ENCODE results near the gene RARS1.

Gene RARS1

DNA sequence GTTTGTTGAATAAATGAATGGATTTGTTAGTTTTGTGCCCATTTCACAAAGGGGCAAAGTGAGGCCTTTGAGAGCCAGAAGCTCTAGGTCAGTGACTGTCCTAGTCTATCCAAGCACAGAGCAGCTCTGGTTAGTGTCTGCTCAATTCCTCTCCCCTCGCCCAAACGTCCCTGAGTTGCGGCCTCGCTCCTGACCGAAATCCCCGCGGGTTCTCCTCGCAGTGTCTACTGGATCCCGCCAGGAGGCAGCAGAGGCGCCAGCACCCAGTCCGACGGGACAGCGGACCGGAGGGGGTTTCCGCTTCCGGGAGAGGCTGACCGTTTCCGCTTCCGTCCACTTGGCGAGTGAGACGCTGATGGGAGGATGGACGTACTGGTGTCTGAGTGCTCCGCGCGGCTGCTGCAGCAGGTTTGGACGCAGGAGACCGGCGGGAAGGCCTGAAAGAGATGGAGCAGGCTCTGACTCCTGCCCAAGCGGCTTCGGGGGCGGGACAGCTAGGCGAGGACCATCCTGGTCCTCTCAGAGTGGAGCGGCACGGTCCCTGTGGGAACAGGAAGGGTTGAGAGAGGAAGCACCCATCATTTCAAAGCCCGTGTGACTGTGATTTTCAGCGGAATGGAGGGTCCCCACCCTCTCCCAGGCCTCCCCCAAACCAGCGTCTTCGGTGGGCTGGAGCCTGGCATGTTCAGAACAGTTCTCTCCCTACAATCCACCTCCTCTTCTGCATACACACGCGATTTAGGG lies at the start of gene RARS1:
TSS of gene RARS1 (plus strand) at position 336 of the 744 bp plus-strand sequence. CDS start at position 364, 28 bp downstream.
- Mint-ChIP-seq H3K27me3 (peaks cover 5% of the 10 kb centered on the region), H3K9me3 (no peaks in the 10 kb centered on the region), H3K4me3 (peak within 1 kb of the TSS; percentile 100), H3K27ac (peak within 1 kb of the TSS; percentile 96), H3K4me1 (peaks cover 33% of the 10 kb centered on the region), H3K36me3 (ENCODE audit: low read depth) (peaks cover 25% of the 10 kb centered on the region)
- peak; percentile 97 for ATAC-seq
- peak; percentile 91 for DNase-seq

DNA sequence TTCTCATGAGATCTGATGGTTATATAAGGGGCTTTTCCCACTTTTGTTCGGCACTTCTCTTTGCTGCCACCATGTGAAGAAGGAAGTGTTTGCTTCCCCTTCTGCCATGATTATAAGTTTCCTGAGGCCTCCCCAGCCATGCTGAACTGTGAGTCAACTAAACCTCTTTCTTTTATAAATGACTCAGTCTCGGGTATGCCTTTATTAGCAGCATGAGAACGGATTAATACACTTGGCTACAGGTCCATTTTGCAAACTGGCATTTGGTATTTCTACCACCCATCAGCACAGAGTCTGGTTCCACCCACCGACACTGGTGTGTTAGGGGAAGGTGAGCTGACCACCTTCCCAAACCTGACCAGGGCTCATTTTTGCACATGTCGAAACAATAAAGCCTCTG lies 47.9 kb upstream of the RARS1 start:
- no peaks in the 10 kb centered on the region for H3K36me3 Mint-ChIP-seq (ENCODE audit: low read depth)
- DNase-seq: no peak

DNA sequence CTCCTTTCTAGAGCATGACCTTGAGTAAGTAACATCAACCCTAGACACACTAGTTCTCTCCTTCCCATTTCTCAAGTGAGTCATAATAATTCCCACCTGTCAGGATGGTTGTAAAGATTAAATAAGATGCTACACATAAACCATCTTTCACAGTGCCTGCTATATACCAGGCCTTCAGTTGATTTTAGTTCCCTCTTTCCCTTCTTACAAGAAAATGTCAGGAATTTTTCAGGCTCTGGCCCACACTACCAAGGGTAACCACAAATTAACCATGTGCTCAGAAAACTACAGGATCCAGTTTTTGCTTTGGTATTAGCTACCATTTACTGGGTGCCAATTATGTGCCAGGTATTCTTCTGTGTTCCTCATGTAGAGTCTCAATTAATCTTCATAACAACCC lies 42.7 kb upstream of the RARS1 start:
- no peaks in the 10 kb centered on the region for H3K9me3 Mint-ChIP-seq
- no peak overlapping the region for H3K27ac Mint-ChIP-seq
- peaks cover 8% of the 10 kb centered on the region for H3K27me3 Mint-ChIP-seq
- no peaks in the 10 kb centered on the region for H3K4me1 Mint-ChIP-seq
- ATAC-seq (no peak), DNase-seq (no peak)
- no peaks in the 10 kb centered on the region for H3K36me3 Mint-ChIP-seq (ENCODE audit: low read depth)
- H3K4me3 Mint-ChIP-seq: no peak overlapping the region

More for the DNA sequence above, 47.9 kb upstream of the RARS1 start:
- Mint-ChIP-seq H3K27ac (no peak overlapping the region), H3K9me3 (no peaks in the 10 kb centered on the region), H3K4me3 (no peak overlapping the region), H3K27me3 (peaks cover 15% of the 10 kb centered on the region), H3K4me1 (peaks cover 3% of the 10 kb centered on the region)
- ATAC-seq: no peak

DNA sequence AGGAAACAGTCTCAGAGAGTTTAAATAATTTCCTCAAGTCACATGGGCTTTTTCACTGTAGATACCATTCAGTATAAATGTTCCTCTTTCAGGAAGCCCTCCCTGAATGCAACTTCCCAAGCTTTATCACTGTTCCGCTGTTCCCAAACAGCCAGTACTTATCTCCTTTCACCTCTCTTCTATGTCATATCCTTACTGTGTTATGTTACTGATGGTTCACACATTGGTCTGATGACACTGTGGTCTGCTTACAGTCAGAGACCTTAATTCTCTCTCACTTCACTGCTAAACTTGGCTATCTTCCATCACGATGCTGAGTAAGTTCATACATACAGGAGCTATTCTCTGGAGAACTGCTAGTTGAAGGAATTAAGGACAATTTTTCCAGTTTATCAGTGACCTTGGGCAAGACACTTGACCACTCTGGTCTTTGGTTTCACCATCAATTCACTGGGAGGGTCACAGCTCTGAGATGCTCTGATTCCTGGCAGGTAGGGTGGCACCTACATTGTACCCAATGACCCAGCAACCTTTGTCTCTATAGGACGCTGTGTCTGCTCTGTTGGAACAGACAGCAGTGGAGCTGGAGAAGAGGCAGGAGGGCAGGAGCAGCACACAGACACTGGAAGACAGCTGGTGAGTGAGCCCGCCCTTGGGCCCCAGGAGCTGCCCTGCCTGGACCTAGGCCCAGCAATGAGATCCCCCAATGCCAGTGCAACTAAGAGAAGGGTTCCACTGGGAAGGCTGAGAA lies 42.1 kb upstream of the RARS1 start:
- H3K27me3 Mint-ChIP-seq: peaks cover 8% of the 10 kb centered on the region
- no peaks in the 10 kb centered on the region for H3K4me1 Mint-ChIP-seq
- ATAC-seq: no peak
- no peak overlapping the region for H3K4me3 Mint-ChIP-seq
- no peak overlapping the region for H3K27ac Mint-ChIP-seq
- no peaks in the 10 kb centered on the region for H3K36me3 Mint-ChIP-seq (ENCODE audit: low read depth)
- DNase-seq: no peak
- H3K9me3 Mint-ChIP-seq: no peaks in the 10 kb centered on the region

DNA sequence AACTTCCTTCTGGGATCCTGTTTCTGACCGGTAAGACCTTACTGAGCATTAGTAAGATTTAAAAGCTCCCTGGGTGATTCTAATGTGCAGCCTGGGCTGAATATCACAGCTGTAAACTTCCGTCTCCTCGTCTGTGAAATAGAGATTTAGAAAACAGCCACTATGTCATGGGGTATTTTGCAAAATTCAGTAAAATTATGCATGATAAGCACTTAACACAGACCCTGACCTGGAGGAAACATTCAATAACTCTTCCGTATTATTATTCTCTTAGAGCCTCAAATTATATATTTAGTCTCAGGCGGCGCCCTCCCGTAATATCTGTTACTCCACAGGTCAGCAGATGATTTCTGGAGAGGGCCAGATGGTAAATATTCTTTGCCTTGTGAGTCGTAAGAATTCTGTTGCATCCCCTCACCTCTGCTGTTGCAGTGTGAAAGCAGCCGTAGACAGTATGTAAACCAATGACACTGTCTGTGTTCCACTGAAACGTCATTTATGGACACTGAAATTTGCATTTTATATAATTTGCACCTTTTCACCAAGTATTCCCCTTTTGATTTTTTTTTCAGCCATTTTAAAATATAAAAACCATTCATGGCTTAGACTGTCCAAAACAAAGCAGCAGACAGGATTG lies 39.2 kb upstream of the RARS1 start:
- Mint-ChIP-seq H3K36me3 (ENCODE audit: low read depth) (no peaks in the 10 kb centered on the region), H3K4me1 (no peaks in the 10 kb centered on the region), H3K4me3 (no peak overlapping the region), H3K27me3 (peaks cover 7% of the 10 kb centered on the region), H3K27ac (no peak overlapping the region), H3K9me3 (no peaks in the 10 kb centered on the region)
- DNase-seq: no peak
- no peak for ATAC-seq

GRCh38 chr5:168447808-168448207 lies 38.5 kb upstream of the RARS1 start:
- H3K4me3 Mint-ChIP-seq: no peak overlapping the region
- peaks cover 7% of the 10 kb centered on the region for H3K27me3 Mint-ChIP-seq
- H3K4me1 Mint-ChIP-seq: no peaks in the 10 kb centered on the region
- no peak for DNase-seq
- H3K27ac Mint-ChIP-seq: no peak overlapping the region
- H3K9me3 Mint-ChIP-seq: no peaks in the 10 kb centered on the region
- no peaks in the 10 kb centered on the region for H3K36me3 Mint-ChIP-seq (ENCODE audit: low read depth)
- no peak for ATAC-seq

DNA sequence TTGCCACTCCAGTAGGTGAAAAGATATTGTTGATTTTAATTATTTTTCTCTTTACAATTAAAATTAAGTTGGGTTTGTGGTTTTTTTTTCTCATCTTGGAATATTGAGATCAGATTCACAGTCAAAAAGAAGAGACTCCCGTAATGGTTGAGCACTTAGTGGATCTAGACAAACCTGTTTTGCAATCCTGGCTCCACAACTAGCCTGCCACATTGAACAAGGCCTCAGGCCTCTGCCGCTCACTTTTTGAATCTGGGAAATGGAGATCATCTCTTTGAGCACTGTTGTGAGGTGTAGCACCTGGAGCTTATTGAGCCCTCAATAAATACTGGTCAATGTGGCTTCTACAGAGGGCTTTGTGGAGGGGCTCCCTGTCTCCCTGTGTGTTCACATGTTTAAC lies 37.1 kb upstream of the RARS1 start:
- Mint-ChIP-seq H3K27ac (no peak overlapping the region), H3K4me1 (no peaks in the 10 kb centered on the region), H3K27me3 (peaks cover 7% of the 10 kb centered on the region), H3K36me3 (ENCODE audit: low read depth) (no peaks in the 10 kb centered on the region), H3K9me3 (no peaks in the 10 kb centered on the region), H3K4me3 (no peak overlapping the region)
- ATAC-seq: no peak
- DNase-seq: no peak

DNA sequence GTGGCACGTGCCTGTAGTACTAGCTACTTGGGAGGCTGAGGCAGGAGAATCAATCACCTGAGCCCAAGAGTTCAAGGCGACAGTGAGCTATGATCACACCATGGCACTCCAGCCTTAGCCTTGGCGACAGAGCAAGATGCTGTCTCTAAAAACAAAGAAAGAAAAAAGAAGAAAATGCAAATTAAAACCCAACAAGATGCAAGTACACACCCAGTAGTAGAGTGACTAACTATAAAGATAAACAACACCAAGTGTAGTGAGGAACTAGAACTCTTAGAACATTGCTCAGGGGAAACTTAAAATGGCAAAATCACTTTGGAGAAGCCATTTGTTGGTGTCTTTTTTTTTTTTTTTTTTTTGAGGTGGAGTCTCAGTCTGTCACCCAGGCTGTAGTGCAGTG lies 34.7 kb upstream of the RARS1 start:
- H3K27me3 Mint-ChIP-seq: peaks cover 6% of the 10 kb centered on the region
- no peak for DNase-seq
- no peak overlapping the region for H3K27ac Mint-ChIP-seq
- H3K36me3 Mint-ChIP-seq (ENCODE audit: low read depth): no peaks in the 10 kb centered on the region
- no peaks in the 10 kb centered on the region for H3K9me3 Mint-ChIP-seq
- no peak overlapping the region for H3K4me3 Mint-ChIP-seq
- H3K4me1 Mint-ChIP-seq: no peaks in the 10 kb centered on the region
- no peak for ATAC-seq

DNA sequence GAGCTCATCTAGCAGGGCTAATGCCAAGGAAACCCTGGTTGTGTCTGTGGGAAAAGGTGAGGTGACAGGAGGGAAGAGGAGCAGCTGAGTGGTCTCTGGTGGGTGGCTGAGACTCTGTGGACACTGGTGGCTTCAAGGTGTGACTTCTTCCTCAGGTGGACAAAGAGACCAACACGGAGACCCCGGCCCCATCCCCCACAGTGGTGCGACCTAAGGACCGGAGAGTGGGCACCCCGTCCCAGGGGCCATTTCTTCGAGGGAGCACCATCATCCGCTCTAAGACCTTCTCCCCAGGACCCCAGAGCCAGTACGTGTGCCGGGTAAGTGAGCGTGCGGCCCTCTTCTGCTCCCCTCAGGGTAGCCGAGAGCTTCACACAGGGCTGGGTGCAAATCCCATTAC lies 31.1 kb upstream of the RARS1 start:
- ATAC-seq: no peak
- no peak overlapping the region for H3K27ac Mint-ChIP-seq
- peaks cover 6% of the 10 kb centered on the region for H3K27me3 Mint-ChIP-seq
- H3K4me1 Mint-ChIP-seq: no peaks in the 10 kb centered on the region
- no peak for DNase-seq
- no peak overlapping the region for H3K4me3 Mint-ChIP-seq
- H3K36me3 Mint-ChIP-seq (ENCODE audit: low read depth): no peaks in the 10 kb centered on the region
- no peaks in the 10 kb centered on the region for H3K9me3 Mint-ChIP-seq

GRCh38 chr5:168457542-168457941 lies 28.7 kb upstream of the RARS1 start:
- Mint-ChIP-seq H3K27me3 (peaks cover 2% of the 10 kb centered on the region), H3K36me3 (ENCODE audit: low read depth) (no peaks in the 10 kb centered on the region), H3K9me3 (no peaks in the 10 kb centered on the region), H3K4me3 (no peak overlapping the region), H3K27ac (no peak overlapping the region), H3K4me1 (no peaks in the 10 kb centered on the region)
- ATAC-seq: no peak
- DNase-seq: no peak

DNA sequence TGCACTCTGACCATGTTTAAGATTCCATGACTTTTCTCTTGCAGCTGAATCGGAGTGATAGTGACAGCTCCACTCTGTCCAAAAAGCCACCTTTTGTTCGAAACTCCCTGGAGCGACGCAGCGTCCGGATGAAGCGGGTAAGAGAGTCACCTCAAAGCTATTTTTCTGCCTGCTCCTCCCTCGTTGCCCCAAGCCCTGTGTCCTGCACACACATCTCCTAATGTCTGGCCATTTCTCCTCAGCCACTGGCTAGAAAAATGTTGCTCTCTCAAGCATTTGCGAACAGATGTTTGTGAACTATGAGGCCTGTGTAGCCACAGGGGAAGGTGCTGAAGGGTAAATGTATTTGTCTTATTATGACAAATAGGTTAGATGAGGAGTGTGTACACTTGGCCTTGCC lies 25.7 kb upstream of the RARS1 start:
- no peaks in the 10 kb centered on the region for H3K4me1 Mint-ChIP-seq
- DNase-seq: no peak

GRCh38 chr5:168463081-168463480 lies 23.2 kb upstream of the RARS1 start:
- Mint-ChIP-seq H3K36me3 (ENCODE audit: low read depth) (no peaks in the 10 kb centered on the region), H3K27ac (no peak overlapping the region), H3K4me1 (no peaks in the 10 kb centered on the region), H3K9me3 (no peaks in the 10 kb centered on the region), H3K4me3 (no peak overlapping the region), H3K27me3 (no peaks in the 10 kb centered on the region)
- DNase-seq (no peak), ATAC-seq (no peak)

More for the DNA sequence above, 25.7 kb upstream of the RARS1 start:
- Mint-ChIP-seq H3K4me3 (no peak overlapping the region), H3K27me3 (peaks cover 2% of the 10 kb centered on the region), H3K36me3 (ENCODE audit: low read depth) (no peaks in the 10 kb centered on the region), H3K9me3 (no peaks in the 10 kb centered on the region), H3K27ac (no peak overlapping the region)
- ATAC-seq: no peak

- no peak for ATAC-seq
These were observed 22.1 kb upstream of the RARS1 start for GRCh38 chr5:168464214-168464613.

DNA sequence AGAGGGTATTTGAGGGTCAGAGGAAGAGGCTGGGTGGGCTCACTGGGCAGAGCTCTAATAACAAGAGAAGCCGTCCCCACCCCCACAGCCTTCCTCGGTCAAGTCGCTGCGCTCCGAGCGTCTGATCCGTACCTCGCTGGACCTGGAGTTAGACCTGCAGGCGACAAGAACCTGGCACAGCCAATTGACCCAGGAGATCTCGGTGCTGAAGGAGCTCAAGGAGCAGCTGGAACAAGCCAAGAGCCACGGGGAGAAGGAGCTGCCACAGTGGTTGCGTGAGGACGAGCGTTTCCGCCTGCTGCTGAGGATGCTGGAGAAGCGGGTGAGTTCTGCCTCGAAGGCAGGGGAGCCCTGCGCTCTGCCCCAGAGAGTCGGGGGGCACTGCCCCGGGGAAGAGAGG lies 21.6 kb upstream of the RARS1 start:
- no peak overlapping the region for H3K27ac Mint-ChIP-seq
- no peaks in the 10 kb centered on the region for H3K27me3 Mint-ChIP-seq
- no peaks in the 10 kb centered on the region for H3K4me1 Mint-ChIP-seq
- no peaks in the 10 kb centered on the region for H3K36me3 Mint-ChIP-seq (ENCODE audit: low read depth)
- no peaks in the 10 kb centered on the region for H3K9me3 Mint-ChIP-seq
- ATAC-seq (no peak), DNase-seq (no peak)
- no peak overlapping the region for H3K4me3 Mint-ChIP-seq

More at GRCh38 chr5:168464214-168464613, 22.1 kb upstream of the RARS1 start:
- H3K36me3 Mint-ChIP-seq (ENCODE audit: low read depth): no peaks in the 10 kb centered on the region
- H3K4me1 Mint-ChIP-seq: no peaks in the 10 kb centered on the region
- no peak for DNase-seq
- no peaks in the 10 kb centered on the region for H3K27me3 Mint-ChIP-seq
- no peak overlapping the region for H3K27ac Mint-ChIP-seq
- H3K9me3 Mint-ChIP-seq: no peaks in the 10 kb centered on the region
- H3K4me3 Mint-ChIP-seq: no peak overlapping the region
